ENCODE data around the gene SYNE3. TPM values are rescaled to one million over a fixed set of nuclear protein-coding genes. Genes with fewer than 3 reads are reported as not detected.

The SYNE3 gene
- total and polyA plus RNA-seq, 10 of the 15 experiments (the other 5 are each of a cell fraction or from before 2014, with no cell fraction given), result 1.4 to 44.1 (median 13.4) TPM

DNA sequence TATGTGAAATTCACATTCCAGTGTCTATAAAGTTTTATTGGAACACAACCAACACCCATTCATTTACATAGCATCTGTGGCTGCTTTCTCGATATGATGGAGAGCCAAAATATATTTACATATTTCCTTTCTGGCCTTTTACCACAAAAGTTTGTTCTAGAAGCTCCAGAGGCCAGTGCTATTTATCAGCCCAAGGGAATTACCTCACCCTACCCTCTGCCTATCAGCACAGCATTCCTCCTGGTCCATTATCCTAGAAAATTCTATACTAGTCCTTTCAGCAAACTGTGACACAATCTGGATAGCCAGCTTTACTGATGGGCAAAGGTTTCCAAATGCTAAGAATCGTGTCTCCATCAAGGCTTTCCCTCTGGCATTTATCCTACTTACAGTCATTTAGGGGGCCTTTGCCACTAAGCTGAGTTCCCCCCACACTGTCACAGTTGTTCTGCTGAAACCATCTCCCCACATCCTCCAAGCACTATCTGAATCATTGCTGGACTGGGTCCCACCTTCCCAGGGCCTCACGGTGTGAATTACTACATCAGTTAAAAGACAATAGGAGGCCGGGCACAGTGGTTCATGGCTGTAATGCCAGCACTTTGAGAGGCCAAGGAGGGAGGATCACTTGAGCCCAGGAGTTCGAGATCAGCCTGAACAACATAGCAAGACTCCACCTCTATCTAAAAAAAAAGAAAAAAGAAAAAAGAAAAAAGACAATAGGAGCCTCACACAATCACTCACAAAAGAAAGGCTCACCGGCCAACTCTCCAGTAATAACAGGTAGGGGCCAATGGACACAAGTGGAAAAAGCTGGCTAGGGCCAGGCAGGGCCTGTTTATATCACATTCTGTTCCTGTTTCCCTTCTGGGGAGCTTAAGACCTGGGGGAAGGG is 12.1 kb downstream of the SYNE3 start:
- TSS peak; percentile 19 for BruUV-seq (replicated peaks)
- ChIA-PET RAD21 (ENCODE audit: unreplicated experiment) (interaction anchor here (0.7 to 5.9 kb wide), 8 partner anchors 9 to 59 kb away, joined by 4 to 78 read pairs (median 4); partner anchors contain the start of gene SYNE3), CTCF (interaction anchor here (0.7 to 7.5 kb wide), 9 partner anchors 10 to 71 kb away, joined by 3 to 55 read pairs (median 7); partner anchors contain the start of gene SYNE3), POLR2A (interaction anchor here (0.5 to 17.4 kb wide), 6 partner anchors 10 to 952 kb away, joined by 4 to 276 read pairs (median 8); partner anchors contain the start of gene SYNE3), SMC1A (ENCODE audit: uncharacterized antibody, unreplicated experiment) (interaction anchor here (0.5 to 12.0 kb wide), 10 partner anchors 10 to 218 kb away, joined by 3 to 107 read pairs (median 6); partner anchors contain the start of gene SYNE3)
- in situ Hi-C loops (cut with MboI) (no loop called here), intact Hi-C loops (cut with micrococcal nuclease; ENCODE audit: unreplicated experiment) (loop anchor here (1.0 to 10.0 kb wide), 3 partner anchors 12 to 350 kb away; partner anchors contain the start of genes DICER1 and SYNE3)
- Histone ChIP-seq H3K9me3 (replicated peaks; ENCODE audit: control insufficient read depth, insufficient read depth, low read length) (no peaks in the 10 kb centered on the region), H4K20me1 (ENCODE audit: control insufficient read depth, insufficient read depth) (no peaks in the 10 kb centered on the region), H2AFZ (ENCODE audit: control insufficient read depth, low read depth, low read length) (no peak overlapping the region), H3K4me2 (ENCODE audit: control insufficient read depth, insufficient read depth) (peak overlapping the region; percentile 77), H3K4me3 (peak overlapping the region; percentile 50; the same call in 1 of the 2 replicates), H3K4me1 (ENCODE audit: control insufficient read depth, insufficient read depth, low read length) (peaks cover 76% of the 10 kb centered on the region), H3K27me3 (replicated peaks in 1 of 2; ENCODE audit: control insufficient read depth in 2 of 2, insufficient read depth in 2 of 2, low read length in 1 of 2) (no peaks in the 10 kb centered on the region), H3K36me3 (ENCODE audit: control insufficient read depth in 2 of 2, insufficient read depth in 2 of 2, low read length in 1 of 2) (peaks cover 14 to 17% of the 10 kb centered on the region in 2 experiments; a peak in 3 of 4 replicates), H3K79me2 (ENCODE audit: control insufficient read depth, insufficient read depth, low read length) (peaks cover 92% of the 10 kb centered on the region), H3K27ac (ENCODE audit: control insufficient read depth, insufficient read depth) (peak overlapping the region; percentile 92), H3K9ac (ENCODE audit: control insufficient read depth, insufficient read depth, low read length) (peak overlapping the region; percentile 36)
- ATAC-seq, result peak; percentile 65
- WGBS (ENCODE audit: insufficient coverage, insufficient replicate concordance, low lambda C conversion rate, missing lambda C conversion rate), result under 1% methylated on average over 6 of the region's 6 CpGs
- no peak for DNase-seq (ENCODE audit: low read depth, low spot score)
- FAIRE-seq, result peak; percentile 7
- TF ChIP-seq ETV6 (conservative IDR thresholded peaks at IDR 0.05 in 1 of 2, IDR thresholded peaks at IDR 0.05 in 1 of 2; ENCODE audit: borderline replicate concordance in 1 of 2, low read depth in 1 of 2), result 0 out of 4 replicates have a peak, but pooled peaks of 1 of the 2 experiments have one; percentile 10
- TF ChIP-seq SIN3A (IDR thresholded peaks at IDR 0.05; ENCODE audit: low read depth, low read length), result no peak
- TF ChIP-seq SUZ12 (IDR thresholded peaks at IDR 0.05; ENCODE audit: unreplicated experiment), result no peak
- TF ChIP-seq CREB1 (IDR thresholded peaks at IDR 0.05; ENCODE audit: low read depth), result no peak
- peak; percentile 82; the same call in 1 of the 2 replicates for TF ChIP-seq STAT3 (IDR thresholded peaks at IDR 0.05; ENCODE audit: low read depth, low read length)
- no peak for TF ChIP-seq POLR2A (IDR thresholded peaks at IDR 0.05; ENCODE audit: low read depth, low read length)
- TF ChIP-seq CBX3 (IDR thresholded peaks at IDR 0.05; ENCODE audit: borderline replicate concordance, low read depth), result no peak
- no peak for TF ChIP-seq KLF5 (IDR thresholded peaks at IDR 0.05; ENCODE audit: partially characterized antibody)
- TF ChIP-seq, protein P1, sequence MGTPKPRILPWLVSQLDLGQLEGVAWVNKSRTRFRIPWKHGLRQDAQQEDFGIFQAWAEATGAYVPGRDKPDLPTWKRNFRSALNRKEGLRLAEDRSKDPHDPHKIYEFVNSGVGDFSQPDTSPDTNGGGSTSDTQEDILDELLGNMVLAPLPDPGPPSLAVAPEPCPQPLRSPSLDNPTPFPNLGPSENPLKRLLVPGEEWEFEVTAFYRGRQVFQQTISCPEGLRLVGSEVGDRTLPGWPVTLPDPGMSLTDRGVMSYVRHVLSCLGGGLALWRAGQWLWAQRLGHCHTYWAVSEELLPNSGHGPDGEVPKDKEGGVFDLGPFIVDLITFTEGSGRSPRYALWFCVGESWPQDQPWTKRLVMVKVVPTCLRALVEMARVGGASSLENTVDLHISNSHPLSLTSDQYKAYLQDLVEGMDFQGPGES (IDR thresholded peaks at IDR 0.05), result no peak
- TF ChIP-seq YY1 (IDR thresholded peaks at IDR 0.05; ENCODE audit: low read depth, low read length), result no peak
- TF ChIP-seq SMARCA5 (IDR thresholded peaks at IDR 0.05), result peak; percentile 12; the same call in 1 of the 2 replicates
- TF ChIP-seq SRF (IDR thresholded peaks at IDR 0.05; ENCODE audit: low read depth in 2 of 2, low read length in 2 of 2), result no peak
- no peak for TF ChIP-seq HDGF (IDR thresholded peaks at IDR 0.05)
- TF ChIP-seq, protein P2, sequence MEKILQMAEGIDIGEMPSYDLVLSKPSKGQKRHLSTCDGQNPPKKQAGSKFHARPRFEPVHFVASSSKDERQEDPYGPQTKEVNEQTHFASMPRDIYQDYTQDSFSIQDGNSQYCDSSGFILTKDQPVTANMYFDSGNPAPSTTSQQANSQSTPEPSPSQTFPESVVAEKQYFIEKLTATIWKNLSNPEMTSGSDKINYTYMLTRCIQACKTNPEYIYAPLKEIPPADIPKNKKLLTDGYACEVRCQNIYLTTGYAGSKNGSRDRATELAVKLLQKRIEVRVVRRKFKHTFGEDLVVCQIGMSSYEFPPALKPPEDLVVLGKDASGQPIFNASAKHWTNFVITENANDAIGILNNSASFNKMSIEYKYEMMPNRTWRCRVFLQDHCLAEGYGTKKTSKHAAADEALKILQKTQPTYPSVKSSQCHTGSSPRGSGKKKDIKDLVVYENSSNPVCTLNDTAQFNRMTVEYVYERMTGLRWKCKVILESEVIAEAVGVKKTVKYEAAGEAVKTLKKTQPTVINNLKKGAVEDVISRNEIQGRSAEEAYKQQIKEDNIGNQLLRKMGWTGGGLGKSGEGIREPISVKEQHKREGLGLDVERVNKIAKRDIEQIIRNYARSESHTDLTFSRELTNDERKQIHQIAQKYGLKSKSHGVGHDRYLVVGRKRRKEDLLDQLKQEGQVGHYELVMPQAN (conservative IDR thresholded peaks at IDR 0.05), result no peak
- no peak for TF ChIP-seq PAX8 (IDR thresholded peaks at IDR 0.05)
- TF ChIP-seq LARP7 (IDR thresholded peaks at IDR 0.05), result no peak
- TF ChIP-seq RUNX3 (IDR thresholded peaks at IDR 0.05; ENCODE audit: low read length), result peak; percentile 92
- no peak for TF ChIP-seq HDAC2 (IDR thresholded peaks at IDR 0.05)
- peak; percentile 36; the same call in 1 of the 2 replicates for TF ChIP-seq JUND (IDR thresholded peaks at IDR 0.05; ENCODE audit: low read depth, low read length)
- no peak for TF ChIP-seq TBL1XR1 (IDR thresholded peaks at IDR 0.05; ENCODE audit: low read depth, low read length)
- TF ChIP-seq, protein P3, sequence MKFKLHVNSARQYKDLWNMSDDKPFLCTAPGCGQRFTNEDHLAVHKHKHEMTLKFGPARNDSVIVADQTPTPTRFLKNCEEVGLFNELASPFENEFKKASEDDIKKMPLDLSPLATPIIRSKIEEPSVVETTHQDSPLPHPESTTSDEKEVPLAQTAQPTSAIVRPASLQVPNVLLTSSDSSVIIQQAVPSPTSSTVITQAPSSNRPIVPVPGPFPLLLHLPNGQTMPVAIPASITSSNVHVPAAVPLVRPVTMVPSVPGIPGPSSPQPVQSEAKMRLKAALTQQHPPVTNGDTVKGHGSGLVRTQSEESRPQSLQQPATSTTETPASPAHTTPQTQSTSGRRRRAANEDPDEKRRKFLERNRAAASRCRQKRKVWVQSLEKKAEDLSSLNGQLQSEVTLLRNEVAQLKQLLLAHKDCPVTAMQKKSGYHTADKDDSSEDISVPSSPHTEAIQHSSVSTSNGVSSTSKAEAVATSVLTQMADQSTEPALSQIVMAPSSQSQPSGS (IDR thresholded peaks at IDR 0.05; ENCODE audit: low read length), result peak; percentile 69

All from GM12878 (cell line).